Heart left ventricle (tissue), 16 donors: Measurements from ENCODE around the gene TJP3. TPM values are rescaled to one million over a fixed set of nuclear protein-coding genes. Genes with fewer than 3 reads are reported as not detected.

Experiments
- ATAC-seq, 4 donors: fragments of 200-7000 bp; cut with Tn5 transposase; one replicate each; pipeline ENCODE4 v1.9.1; 2020 to 2022; ENCODE audit warnings: moderate library complexity in 4 of 4, mild to moderate bottlenecking in 3 of 4, moderate number of reproducible peaks in 1 of 4
- DNase-seq, 5 donors: peaks; one replicate each; pipeline ENCODE4 v3.0.0-alpha.2; 2020
- H3K27ac ChIP-seq, 12 donors: fragments of 200-600 bp; sonication (generic) in 4 of 12; one replicate each; pipeline versions ENCODE4 v1.5.0 to v1.8.0; 2016 to 2022; ENCODE audit warnings: mild to moderate bottlenecking in 2 of 12
- H3K27me3 ChIP-seq, 9 donors: fragments of 200-600 bp; sonication (generic) in 2 of 9; one replicate each; pipeline versions ENCODE4 v1.5.1 to v1.8.0; 2016 to 2022; ENCODE audit warnings: mild to moderate bottlenecking in 3 of 9
- H3K36me3 ChIP-seq, 9 donors: fragments of 200-600 bp; sonication (generic) in 2 of 9; one replicate each; pipeline versions ENCODE4 v1.5.0 to v1.8.0; 2018 to 2022; ENCODE audit warnings: mild to moderate bottlenecking in 2 of 9
- H3K4me1 ChIP-seq, 12 donors: fragments of 200-600 bp; sonication (generic) in 4 of 12; one replicate each; pipeline versions ENCODE4 v1.5.0 to v1.8.0; 2016 to 2022; ENCODE audit warnings: mild to moderate bottlenecking in 3 of 12
- H3K4me3 ChIP-seq, 12 donors: fragments of 200-600 bp; sonication (generic) in 4 of 12; one replicate each; pipeline versions ENCODE4 v1.5.0 to v1.8.0; 2017 to 2022; ENCODE audit warnings: mild to moderate bottlenecking in 9 of 12, moderate library complexity in 4 of 12
- H3K9me3 ChIP-seq, 12 donors: fragments of 200-600 bp; sonication (generic) in 4 of 12; one replicate each; pipeline versions ENCODE4 v1.5.0 to v1.8.0; 2016 to 2022; ENCODE audit warnings: mild to moderate bottlenecking in 1 of 12
- POLR2A ChIP-seq, 2 donors: fragments of 450-650 bp; IDR thresholded peaks; one replicate each; pipeline ENCODE4 v1.6.1; 2017; ENCODE audit warnings: antibody characterized with exemption in 2 of 2, mild to moderate bottlenecking in 2 of 2, moderate library complexity in 2 of 2
- WGBS, 4 donors: extraction: QIAGEN DNeasy Blood & Tissue Kit in 2 of 4; methylation state at CpG; one replicate each; pipeline versions ENCODE4 v1.1.5 to v1.1.7; 2013 to 2018; 5-methylcytosine and 5-hydroxymethylcytosine counted together
- intact Hi-C, 10 donors: fragments of 100-400 bp; cut with DNase I; formaldehyde crosslinking; loops; one replicate each; pipeline versions ENCODE4 v1.11.1 to v1.14.2; 2022
- polyA plus RNA-seq, 2 donors: library from polyadenylated mRNA; stranded (reverse); fragments of 200-250 nt; gene quantifications; one replicate each; pipeline ENCODE4 v1.2.3, GENCODE V29; 2013
- total RNA-seq, 9 donors: library from RNA; depleted of rRNA in 2 of 9; stranded (reverse); fragments of >200 nt in 2 of 9; fragmentation: NEBNext Ultra II Directional in 3 of 9; extraction: Animal tissue kit (Norgen Biotek cat#: 25700) in 3 of 9; gene quantifications; one replicate each; pipeline versions ENCODE4 v1.1.0 to v1.2.4, GENCODE V29; 2016 to 2023
- TF ChIP-seq, protein P1 (sequence below), 12 donors: fragments of 200-600 bp; sonication (generic) in 4 of 12; IDR thresholded peaks; one replicate each; pipeline versions ENCODE4 v1.5.0 to v1.8.0; 2018 to 2022; ENCODE audit warnings: antibody characterized with exemption in 12 of 12, mild to moderate bottlenecking in 5 of 12
- donor health status: ischemic (EF 13 %, LVEDD 7.1; RV severe dilation, severe dysfunction).
- donor health status: healthy with polysubstance abuse.
- donor health status: DM: no; HTN: yes; CAD: no.
- donor health status: DM: no; HTN: no; CAD: no.
- donor health status: ischemic (EF 25% LVEDD 6.9; RV normal size, moderate dysfunction).
- donor health status: ischemic (EF 25% LVEDD 5.7; RV mildly dilated, moderate dysfunction).
- donor health status: healthy.
- donor health status: DM: yes; HTN: yes; CAD: no.
- donor health status: ischemic (EF 35%, LVEDD 5.7; RV mildly dilated, moderate dysfunction).
- donor health status: nonischemic (EF 11% LVEDD 7.7; RV severe dilation, severe dysfunction).
- donor health status: DM: yes; HTN: yes; CAD: no.
- donor health status: PGD.
- donor health status: ischemic (EF 29% LVEDD 5.4; RV normal size, mild dysfunction).
- donor health status: nonischemic (EF 23%, LVEDD 6.1; RV moderate dilation, normal function).

Gene TJP3
- total and polyA plus RNA-seq, 11 donors, result 0.06 to 0.48 (median 0.41) TPM; not detected in 8

DNA sequence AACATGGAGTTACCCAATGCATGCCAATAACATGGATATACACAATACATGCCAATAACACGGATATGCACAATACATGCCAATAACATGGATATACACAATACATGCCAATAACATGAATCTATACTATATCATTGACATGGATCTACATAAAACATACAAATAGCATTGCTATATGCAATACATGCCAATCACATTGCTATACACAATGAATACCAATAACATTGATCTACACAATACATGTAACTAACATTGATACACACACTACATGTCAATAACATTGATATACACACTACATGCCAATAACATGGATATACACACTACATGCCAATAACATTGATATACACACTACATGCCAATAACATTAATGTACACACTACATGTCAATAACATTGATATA, 7.0 kb upstream of the TJP3 start:
- Histone ChIP-seq H3K4me1 (peaks cover 0 to 30% (median 12%) of the 10 kb centered on the region in 12 donors), H3K9me3 (no peaks in the 10 kb centered on the region), H3K27me3 (peaks cover 0 to 5% (median 0%) of the 10 kb centered on the region in 9 donors), H3K36me3 (no peaks in the 10 kb centered on the region), H3K27ac (no peak overlapping the region), H3K4me3 (no peak overlapping the region)
- DNase-seq (no peak), ATAC-seq (no peak)
- no peak for TF ChIP-seq POLR2A (IDR thresholded peaks at IDR 0.05)
- TF ChIP-seq, protein P1, sequence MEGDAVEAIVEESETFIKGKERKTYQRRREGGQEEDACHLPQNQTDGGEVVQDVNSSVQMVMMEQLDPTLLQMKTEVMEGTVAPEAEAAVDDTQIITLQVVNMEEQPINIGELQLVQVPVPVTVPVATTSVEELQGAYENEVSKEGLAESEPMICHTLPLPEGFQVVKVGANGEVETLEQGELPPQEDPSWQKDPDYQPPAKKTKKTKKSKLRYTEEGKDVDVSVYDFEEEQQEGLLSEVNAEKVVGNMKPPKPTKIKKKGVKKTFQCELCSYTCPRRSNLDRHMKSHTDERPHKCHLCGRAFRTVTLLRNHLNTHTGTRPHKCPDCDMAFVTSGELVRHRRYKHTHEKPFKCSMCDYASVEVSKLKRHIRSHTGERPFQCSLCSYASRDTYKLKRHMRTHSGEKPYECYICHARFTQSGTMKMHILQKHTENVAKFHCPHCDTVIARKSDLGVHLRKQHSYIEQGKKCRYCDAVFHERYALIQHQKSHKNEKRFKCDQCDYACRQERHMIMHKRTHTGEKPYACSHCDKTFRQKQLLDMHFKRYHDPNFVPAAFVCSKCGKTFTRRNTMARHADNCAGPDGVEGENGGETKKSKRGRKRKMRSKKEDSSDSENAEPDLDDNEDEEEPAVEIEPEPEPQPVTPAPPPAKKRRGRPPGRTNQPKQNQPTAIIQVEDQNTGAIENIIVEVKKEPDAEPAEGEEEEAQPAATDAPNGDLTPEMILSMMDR (IDR thresholded peaks at IDR 0.05), result no peak
- 0 to 3% (median 1%) methylated on average over 1 of the region's 1 CpG for WGBS, 4 donors
- intact Hi-C loops, result loop anchor here in 6 of 10 donors (2.0 to 10.0 kb wide), 4 partner anchors 30 to 156 kb away; no protein-coding TSS in a partner anchor

DNA sequence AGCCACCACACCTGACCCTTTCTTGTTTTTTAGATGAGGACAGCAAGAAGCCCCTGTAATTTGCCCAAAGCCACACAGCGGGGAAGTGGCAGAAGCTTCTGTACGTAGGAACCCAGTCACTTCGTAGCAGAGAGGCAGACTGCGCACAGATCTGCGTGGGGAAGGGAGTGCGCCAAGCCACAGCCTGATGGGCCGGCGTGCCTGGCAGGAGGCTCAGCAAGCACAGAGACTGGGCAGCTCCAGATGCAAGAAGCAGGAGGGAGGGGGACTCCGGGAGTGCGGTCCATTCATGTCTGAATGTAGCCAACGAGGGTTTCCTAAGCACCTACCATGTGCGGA, 347 bp upstream of the TJP3 start:
- Histone ChIP-seq H3K27me3 (peaks cover 0 to 27% (median 0%) of the 10 kb centered on the region in 9 donors), H3K9me3 (no peaks in the 10 kb centered on the region), H3K36me3 (no peaks in the 10 kb centered on the region), H3K4me3 (no peak overlapping the region), H3K4me1 (peaks cover 0 to 15% (median 0%) of the 10 kb centered on the region in 12 donors), H3K27ac (no peak overlapping the region)
- 85 to 90% (median 88%) methylated on average over 11 to 12 of the region's 12 CpGs for WGBS, 4 donors
- intact Hi-C loops, result loop anchor here in 2 of 10 donors (5.0 to 10.0 kb wide), 2 partner anchors 161 to 163 kb away; no protein-coding TSS in a partner anchor
- no peak for DNase-seq
- no peak for TF ChIP-seq POLR2A (IDR thresholded peaks at IDR 0.05)
- TF ChIP-seq, protein P1 (IDR thresholded peaks at IDR 0.05), result no peak
- ATAC-seq, result no peak

DNA sequence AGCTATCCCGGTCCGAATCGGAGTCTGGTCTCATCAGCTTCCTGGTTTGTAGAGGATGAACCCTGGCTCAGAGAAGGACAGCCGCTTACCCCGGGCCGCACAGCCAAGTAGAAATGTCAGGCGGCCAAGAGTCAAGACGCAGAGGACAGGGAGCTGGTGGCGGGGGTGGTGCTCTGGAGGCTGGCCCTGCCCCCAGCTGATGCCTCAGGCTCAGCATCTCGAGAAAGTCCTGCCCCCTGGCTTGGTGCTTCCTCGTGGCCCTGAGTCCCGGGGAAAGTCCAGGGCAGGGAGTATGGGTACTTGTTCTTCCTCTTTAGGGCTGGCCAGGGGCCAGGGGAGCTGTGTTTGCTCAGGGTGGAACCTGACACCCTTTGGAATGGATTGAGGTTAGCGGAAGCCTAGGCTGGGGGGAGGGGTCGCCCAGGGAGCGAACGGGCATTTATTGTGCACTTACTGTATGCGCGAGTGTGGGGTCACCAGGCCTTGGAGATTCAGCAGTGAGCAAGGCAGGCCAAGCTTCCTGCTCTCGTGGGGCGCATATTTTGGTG, 2.2 kb downstream of the TJP3 start:
- Histone ChIP-seq H3K36me3 (no peaks in the 10 kb centered on the region), H3K27me3 (peaks cover 0 to 27% (median 0%) of the 10 kb centered on the region in 9 donors), H3K9me3 (no peaks in the 10 kb centered on the region), H3K27ac (no peak overlapping the region), H3K4me3 (no peak overlapping the region), H3K4me1 (peaks cover 0 to 19% (median 2%) of the 10 kb centered on the region in 12 donors)
- TF ChIP-seq POLR2A (IDR thresholded peaks at IDR 0.05), result no peak
- TF ChIP-seq, protein P1 (IDR thresholded peaks at IDR 0.05), result no peak
- DNase-seq (peak; percentile 59 to 89 (median 87)), ATAC-seq (peak in 3 of 4 donors; percentile 64 to 79 (median 72))
- intact Hi-C loops, result loop anchor here in 1 of 10 donors (10.0 kb wide), 1 partner anchor 156 kb away; the partner anchor contains the start of gene MFSD12
- 47 to 64% (median 47%) methylated on average over 17 to 20 of the region's 20 CpGs for WGBS, 4 donors

DNA sequence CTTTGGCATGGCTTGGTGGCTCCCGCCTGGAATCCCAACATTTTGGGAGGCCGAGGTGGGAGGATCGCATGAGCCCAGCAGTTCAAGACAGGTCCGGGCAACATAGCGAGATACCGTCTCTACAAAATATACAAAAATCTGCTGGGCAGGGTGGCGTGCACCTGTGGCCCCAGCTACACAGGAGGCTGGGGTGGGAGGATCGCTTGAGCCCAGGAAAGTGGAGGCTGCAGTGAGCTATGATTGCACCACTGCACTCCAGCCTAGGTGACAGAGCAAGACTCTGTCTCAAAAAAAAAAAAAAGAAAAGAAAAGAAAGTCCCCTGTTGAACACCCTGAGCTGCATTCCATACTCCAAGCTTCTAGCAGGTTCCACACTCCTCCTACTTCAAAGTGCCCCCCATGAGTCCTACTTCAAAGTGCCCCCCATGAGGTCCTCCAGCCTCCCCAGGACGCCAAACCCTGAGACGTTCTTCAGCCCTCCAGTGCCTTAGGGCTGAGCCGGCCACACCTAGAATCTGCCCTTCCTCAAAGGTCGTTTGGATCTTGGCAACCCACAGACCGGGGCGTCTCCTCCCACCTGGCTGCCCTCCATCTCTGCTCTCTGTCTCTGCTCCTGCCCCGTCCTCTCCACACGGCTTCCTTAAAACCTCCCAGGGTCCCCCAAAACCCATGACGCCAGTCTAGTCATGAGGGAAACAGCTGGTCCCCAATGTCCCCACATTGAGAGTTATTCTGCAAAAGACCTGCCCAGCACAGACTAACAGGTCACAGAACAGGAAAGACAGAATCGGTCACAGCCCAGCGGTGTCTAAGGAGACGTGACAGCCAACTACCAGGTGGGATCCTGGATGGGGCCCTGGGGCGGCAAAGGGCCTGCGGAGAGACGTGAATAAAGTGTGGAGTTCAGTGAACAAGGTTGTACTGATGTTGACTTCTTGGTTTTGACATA, 4.8 kb downstream of the TJP3 start:
- TF ChIP-seq, protein P1 (IDR thresholded peaks at IDR 0.05), result no peak
- no peak for TF ChIP-seq POLR2A (IDR thresholded peaks at IDR 0.05)
- DNase-seq (no peak), ATAC-seq (peak; percentile 54 to 71 (median 63))
- intact Hi-C loops, result loop anchor here in 1 of 10 donors (10.0 kb wide), 1 partner anchor 158 kb away; the partner anchor contains the start of gene MFSD12
- 40 to 47% (median 43%) methylated on average over 23 of the region's 23 CpGs for WGBS, 4 donors
- H3K27ac ChIP-seq, result no peak overlapping the region
- peaks cover 0 to 19% (median 2%) of the 10 kb centered on the region in 12 donors for H3K4me1 ChIP-seq
- H3K27me3 ChIP-seq, result peaks cover 0 to 9% (median 0%) of the 10 kb centered on the region in 9 donors
- no peaks in the 10 kb centered on the region for H3K36me3 ChIP-seq
- no peak overlapping the region for H3K4me3 ChIP-seq
- no peaks in the 10 kb centered on the region for H3K9me3 ChIP-seq
